ENCODE data around the gene SALL1.

DNA sequence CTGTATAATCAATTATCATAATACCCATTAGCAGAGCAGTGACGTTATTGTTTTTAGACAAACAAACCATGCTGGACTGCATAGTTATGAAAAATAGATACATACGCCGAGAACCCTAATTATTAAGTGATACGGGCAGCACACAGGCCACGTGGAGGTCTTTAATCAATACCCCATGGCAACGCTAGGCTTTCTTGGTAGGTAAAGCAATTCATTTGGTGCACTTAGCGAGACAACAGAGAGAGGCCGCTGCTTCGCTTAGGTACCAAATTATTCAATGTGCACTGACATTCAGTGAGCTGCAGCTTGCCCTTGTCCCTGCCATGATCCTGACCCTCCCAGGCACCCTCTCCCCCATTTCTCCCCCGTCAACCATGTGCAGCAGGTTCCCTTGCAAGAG, 12.9 kb downstream of the SALL1 start:
- TF ChIP-seq, protein P1, sequence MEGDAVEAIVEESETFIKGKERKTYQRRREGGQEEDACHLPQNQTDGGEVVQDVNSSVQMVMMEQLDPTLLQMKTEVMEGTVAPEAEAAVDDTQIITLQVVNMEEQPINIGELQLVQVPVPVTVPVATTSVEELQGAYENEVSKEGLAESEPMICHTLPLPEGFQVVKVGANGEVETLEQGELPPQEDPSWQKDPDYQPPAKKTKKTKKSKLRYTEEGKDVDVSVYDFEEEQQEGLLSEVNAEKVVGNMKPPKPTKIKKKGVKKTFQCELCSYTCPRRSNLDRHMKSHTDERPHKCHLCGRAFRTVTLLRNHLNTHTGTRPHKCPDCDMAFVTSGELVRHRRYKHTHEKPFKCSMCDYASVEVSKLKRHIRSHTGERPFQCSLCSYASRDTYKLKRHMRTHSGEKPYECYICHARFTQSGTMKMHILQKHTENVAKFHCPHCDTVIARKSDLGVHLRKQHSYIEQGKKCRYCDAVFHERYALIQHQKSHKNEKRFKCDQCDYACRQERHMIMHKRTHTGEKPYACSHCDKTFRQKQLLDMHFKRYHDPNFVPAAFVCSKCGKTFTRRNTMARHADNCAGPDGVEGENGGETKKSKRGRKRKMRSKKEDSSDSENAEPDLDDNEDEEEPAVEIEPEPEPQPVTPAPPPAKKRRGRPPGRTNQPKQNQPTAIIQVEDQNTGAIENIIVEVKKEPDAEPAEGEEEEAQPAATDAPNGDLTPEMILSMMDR (IDR thresholded peaks at IDR 0.05; ENCODE audit: low read depth, low read length, poor library complexity, severe bottlenecking): no peak
- TF ChIP-seq EZH2phosphoT487 (IDR thresholded peaks at IDR 0.05; ENCODE audit: borderline replicate concordance, low read length): no peak
